HEK293 (cell line): Measurements from ENCODE around the gene C19orf53.

Experiments used
- CTCF ChIA-PET: fragments of 350-600 bp; formaldehyde crosslinking; extraction: SDS; loops from one replicate; lab custom pipeline; 2021; ENCODE audit warnings: antibody characterized with exemption; lab: Yijun Ruan, JAX
- POLR2A ChIA-PET: fragments of 300-600 bp; formaldehyde crosslinking; extraction: SDS; loops from one replicate; lab custom pipeline; 2020; ENCODE audit warnings: antibody characterized with exemption, inconsistent platforms; lab: Yijun Ruan, JAX
- H3K27ac ChIP-seq: fragments of 200-500 bp; sonication (Bioruptor generic); 2 replicates; pipeline ENCODE4 v1.5.1; 2014; ENCODE audit warnings: low read depth, low read length, control low read depth, inconsistent platforms; ENCODE audit errors: extremely low read depth
- H3K36me3 ChIP-seq, 2 experiments: fragments of 200-500 bp in 1 of 2; sonication (Bioruptor generic) in 1 of 2; 1 replicate in 1 of 2; 2 replicates in 1 of 2; pipeline ENCODE4 v1.5.1; 2014 to 2017; ENCODE audit warnings: inconsistent platforms in 2 of 2, low read length in 2 of 2; ENCODE audit not compliant: control insufficient read depth in 2 of 2, insufficient read depth in 1 of 2
- H3K4me1 ChIP-seq: fragments of 200-500 bp; sonication (Bioruptor generic); 2 replicates; pipeline ENCODE4 v1.5.1; 2014; ENCODE audit warnings: mild to moderate bottlenecking, low read length, inconsistent platforms; ENCODE audit not compliant: control insufficient read depth, insufficient read depth
- H3K4me3 ChIP-seq: 2 replicates; pipeline ENCODE4 v1.5.1; 2011; ENCODE audit warnings: low read depth, mild to moderate bottlenecking, control low read depth, low read length, moderate library complexity
- H3K9me3 ChIP-seq: fragments of 200-500 bp; sonication (Bioruptor generic); 2 replicates; pipeline ENCODE4 v1.5.1; 2014; ENCODE audit warnings: low read depth, low read length, inconsistent platforms; ENCODE audit not compliant: control insufficient read depth, insufficient read depth
- EGR2 ChIP-seq: fragments of 450-650 bp; formaldehyde crosslinking; IDR thresholded peaks from 2 replicates; pipeline ENCODE4 v1.5.1; 2016; ENCODE audit warnings: low read depth, missing biosample characterization, missing genetic modification characterization
- GLI4 ChIP-seq: fragments of 450-650 bp; formaldehyde crosslinking; IDR thresholded peaks from 2 replicates; pipeline ENCODE4 v1.5.1; 2016; ENCODE audit warnings: missing biosample characterization, missing genetic modification characterization
- GLIS2 ChIP-seq: fragments of 450-650 bp; formaldehyde crosslinking; IDR thresholded peaks from 2 replicates; pipeline ENCODE4 v1.5.1; 2016; ENCODE audit warnings: missing biosample characterization, missing genetic modification characterization
- KLF1 ChIP-seq: fragments of 450-650 bp; formaldehyde crosslinking; IDR thresholded peaks from 2 replicates; pipeline ENCODE4 v1.5.1; 2016; ENCODE audit warnings: missing biosample characterization, missing genetic modification characterization
- KLF9 ChIP-seq: fragments of 450-650 bp; formaldehyde crosslinking; IDR thresholded peaks from 2 replicates; pipeline ENCODE4 v1.5.1; 2016; ENCODE audit warnings: missing biosample characterization, missing genetic modification characterization, low read depth
- RBAK ChIP-seq: fragments of 450-650 bp; formaldehyde crosslinking; IDR thresholded peaks from 2 replicates; pipeline ENCODE4 v1.5.1; 2016; ENCODE audit warnings: missing biosample characterization, missing genetic modification characterization
- SP3 ChIP-seq: fragments of 450-650 bp; formaldehyde crosslinking; IDR thresholded peaks from 2 replicates; pipeline ENCODE4 v1.5.1; 2016; ENCODE audit warnings: missing biosample characterization, missing genetic modification characterization
- WT1 ChIP-seq: fragments of 450-650 bp; formaldehyde crosslinking; IDR thresholded peaks from 2 replicates; pipeline ENCODE4 v1.5.1; 2016; ENCODE audit warnings: missing biosample characterization, missing genetic modification characterization
- ZFP3 ChIP-seq: fragments of 450-650 bp; formaldehyde crosslinking; IDR thresholded peaks from 2 replicates; pipeline ENCODE4 v1.5.1; 2016; ENCODE audit warnings: low read depth, missing biosample characterization, missing genetic modification characterization
- ZNF2 ChIP-seq: fragments of 450-650 bp; formaldehyde crosslinking; IDR thresholded peaks from 2 replicates; pipeline ENCODE4 v1.5.1; 2016; ENCODE audit warnings: missing biosample characterization, missing genetic modification characterization
- ZNF24 ChIP-seq: fragments of 450-650 bp; formaldehyde crosslinking; IDR thresholded peaks from 2 replicates; pipeline ENCODE4 v1.5.1; 2016; ENCODE audit warnings: missing biosample characterization, missing genetic modification characterization
- ZNF501 ChIP-seq: fragments of 450-650 bp; formaldehyde crosslinking; IDR thresholded peaks from 2 replicates; pipeline ENCODE4 v1.5.1; 2016; ENCODE audit warnings: missing biosample characterization, missing genetic modification characterization
- ZNF529 ChIP-seq: fragments of 450-650 bp; formaldehyde crosslinking; IDR thresholded peaks from 2 replicates; pipeline ENCODE4 v1.5.1; 2017; ENCODE audit warnings: missing genetic modification characterization, missing biosample characterization; ENCODE audit not compliant: insufficient replicate concordance
- ZNF549 ChIP-seq: fragments of 450-650 bp; IDR thresholded peaks from 2 replicates; pipeline ENCODE4 v1.5.1; 2018; ENCODE audit warnings: missing biosample characterization, missing genetic modification characterization, mild to moderate bottlenecking, inconsistent platforms, moderate library complexity
- ZNF621 ChIP-seq: fragments of 450-650 bp; formaldehyde crosslinking; IDR thresholded peaks from 2 replicates; pipeline ENCODE4 v1.5.1; 2017; ENCODE audit warnings: missing biosample characterization, missing genetic modification characterization
- ZNF843 ChIP-seq: fragments of 450-650 bp; formaldehyde crosslinking; IDR thresholded peaks from 2 replicates; pipeline ENCODE4 v1.5.1; 2016; ENCODE audit warnings: missing biosample characterization, missing genetic modification characterization
- TF ChIP-seq, protein P1 (sequence below): fragments of 450-650 bp; formaldehyde crosslinking; IDR thresholded peaks from 2 replicates; pipeline ENCODE4 v1.5.1; 2016; ENCODE audit warnings: missing biosample characterization, missing genetic modification characterization
- TF ChIP-seq, protein P2 (sequence below): fragments of 450-650 bp; formaldehyde crosslinking; IDR thresholded peaks from 2 replicates; pipeline ENCODE4 v1.5.1; 2017; ENCODE audit warnings: missing biosample characterization, missing genetic modification characterization
- TF ChIP-seq, protein P3 (sequence below): fragments of 450-650 bp; formaldehyde crosslinking; IDR thresholded peaks from 2 replicates; pipeline ENCODE4 v1.5.1; 2016; ENCODE audit warnings: missing biosample characterization, missing genetic modification characterization
- TF ChIP-seq, protein P4 (sequence below): fragments of 450-650 bp; formaldehyde crosslinking; IDR thresholded peaks from 2 replicates; pipeline ENCODE4 v1.5.1; 2016; ENCODE audit warnings: missing biosample characterization, missing genetic modification characterization
- TF ChIP-seq, protein P5 (sequence below): fragments of 450-650 bp; formaldehyde crosslinking; IDR thresholded peaks from 2 replicates; pipeline ENCODE4 v1.5.1; 2017; ENCODE audit warnings: missing biosample characterization, missing genetic modification characterization
- TF ChIP-seq, protein P6 (sequence below): fragments of 450-650 bp; formaldehyde crosslinking; IDR thresholded peaks from 2 replicates; pipeline ENCODE4 v1.5.1; 2016; ENCODE audit warnings: missing biosample characterization, missing genetic modification characterization
- TF ChIP-seq, protein P7 (sequence below): fragments of 450-650 bp; formaldehyde crosslinking; IDR thresholded peaks from 2 replicates; pipeline ENCODE4 v1.5.1; 2017; ENCODE audit warnings: missing biosample characterization, missing genetic modification characterization

Gene C19orf53

DNA sequence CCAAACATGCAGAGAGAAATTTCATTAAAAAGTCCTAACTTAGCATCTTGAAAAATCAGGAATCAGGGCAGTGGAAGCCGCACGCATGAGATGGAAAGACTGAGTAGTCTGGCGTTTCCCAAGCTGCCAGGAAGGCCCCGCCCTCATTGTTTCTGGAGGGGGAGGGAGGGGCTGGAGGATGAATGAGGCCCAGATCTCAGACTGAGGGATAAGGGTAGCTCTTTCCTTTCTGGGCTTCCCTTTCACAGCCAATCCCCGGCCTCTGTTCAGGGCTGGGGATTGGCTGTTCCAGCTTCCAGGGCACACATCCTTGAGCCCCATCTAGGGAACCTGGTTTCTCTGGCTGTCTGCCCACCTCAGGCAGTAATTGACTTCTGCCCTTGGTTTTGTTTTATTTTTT, 7.3 kb downstream of the C19orf53 start (continued):
- TF ChIP-seq SP3 (tag by site-specific recombination) (peak; percentile 42; the same call in 1 of the 2 replicates), ZNF501 (tag by site-specific recombination) (no peak), GLI4 (tag by site-specific recombination) (no peak)

DNA sequence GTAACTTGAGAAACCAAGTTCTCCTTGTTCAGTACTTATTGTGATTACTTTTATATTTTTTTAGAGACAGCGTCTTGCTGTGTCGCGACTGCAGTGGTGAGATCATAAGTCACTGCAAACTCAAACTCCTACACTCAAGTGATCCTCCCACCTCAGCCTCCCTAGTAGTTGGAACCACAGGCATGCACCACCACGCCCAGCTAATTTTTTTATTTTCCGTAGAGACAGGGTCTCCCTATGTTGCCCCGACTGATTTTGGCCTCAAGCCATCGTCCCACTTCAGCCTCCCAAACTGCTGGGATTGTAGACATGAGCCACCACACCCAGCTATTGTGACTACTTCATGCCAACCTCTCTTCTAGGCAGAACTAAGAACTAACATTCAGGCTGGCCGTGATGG, 8.3 kb downstream of the C19orf53 start:
- POLR2A ChIA-PET: interaction anchor here (1.5 to 2.1 kb wide), 3 partner anchors 12 to 80 kb away, joined by 5 to 9 read pairs (median 7); partner anchors contain the start of gene ZSWIM4
- peak; percentile 96 for TF ChIP-seq WT1 (tag by site-specific recombination)
- TF ChIP-seq GLIS2 (tag by site-specific recombination): no peak
- TF ChIP-seq KLF1 (tag by site-specific recombination): peak; percentile 68
- TF ChIP-seq, protein P1, sequence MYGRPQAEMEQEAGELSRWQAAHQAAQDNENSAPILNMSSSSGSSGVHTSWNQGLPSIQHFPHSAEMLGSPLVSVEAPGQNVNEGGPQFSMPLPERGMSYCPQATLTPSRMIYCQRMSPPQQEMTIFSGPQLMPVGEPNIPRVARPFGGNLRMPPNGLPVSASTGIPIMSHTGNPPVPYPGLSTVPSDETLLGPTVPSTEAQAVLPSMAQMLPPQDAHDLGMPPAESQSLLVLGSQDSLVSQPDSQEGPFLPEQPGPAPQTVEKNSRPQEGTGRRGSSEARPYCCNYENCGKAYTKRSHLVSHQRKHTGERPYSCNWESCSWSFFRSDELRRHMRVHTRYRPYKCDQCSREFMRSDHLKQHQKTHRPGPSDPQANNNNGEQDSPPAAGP (tag by site-specific recombination): peak; percentile 74; the same call in 1 of the 2 replicates
- TF ChIP-seq, protein P2, sequence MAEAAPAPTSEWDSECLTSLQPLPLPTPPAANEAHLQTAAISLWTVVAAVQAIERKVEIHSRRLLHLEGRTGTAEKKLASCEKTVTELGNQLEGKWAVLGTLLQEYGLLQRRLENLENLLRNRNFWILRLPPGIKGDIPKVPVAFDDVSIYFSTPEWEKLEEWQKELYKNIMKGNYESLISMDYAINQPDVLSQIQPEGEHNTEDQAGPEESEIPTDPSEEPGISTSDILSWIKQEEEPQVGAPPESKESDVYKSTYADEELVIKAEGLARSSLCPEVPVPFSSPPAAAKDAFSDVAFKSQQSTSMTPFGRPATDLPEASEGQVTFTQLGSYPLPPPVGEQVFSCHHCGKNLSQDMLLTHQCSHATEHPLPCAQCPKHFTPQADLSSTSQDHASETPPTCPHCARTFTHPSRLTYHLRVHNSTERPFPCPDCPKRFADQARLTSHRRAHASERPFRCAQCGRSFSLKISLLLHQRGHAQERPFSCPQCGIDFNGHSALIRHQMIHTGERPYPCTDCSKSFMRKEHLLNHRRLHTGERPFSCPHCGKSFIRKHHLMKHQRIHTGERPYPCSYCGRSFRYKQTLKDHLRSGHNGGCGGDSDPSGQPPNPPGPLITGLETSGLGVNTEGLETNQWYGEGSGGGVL (tag by site-specific recombination): no peak
- TF ChIP-seq ZFP3 (tag by site-specific recombination): 0 out of 2 replicates have a peak, but pooled peaks have one; percentile 25
- TF ChIP-seq, protein P3, sequence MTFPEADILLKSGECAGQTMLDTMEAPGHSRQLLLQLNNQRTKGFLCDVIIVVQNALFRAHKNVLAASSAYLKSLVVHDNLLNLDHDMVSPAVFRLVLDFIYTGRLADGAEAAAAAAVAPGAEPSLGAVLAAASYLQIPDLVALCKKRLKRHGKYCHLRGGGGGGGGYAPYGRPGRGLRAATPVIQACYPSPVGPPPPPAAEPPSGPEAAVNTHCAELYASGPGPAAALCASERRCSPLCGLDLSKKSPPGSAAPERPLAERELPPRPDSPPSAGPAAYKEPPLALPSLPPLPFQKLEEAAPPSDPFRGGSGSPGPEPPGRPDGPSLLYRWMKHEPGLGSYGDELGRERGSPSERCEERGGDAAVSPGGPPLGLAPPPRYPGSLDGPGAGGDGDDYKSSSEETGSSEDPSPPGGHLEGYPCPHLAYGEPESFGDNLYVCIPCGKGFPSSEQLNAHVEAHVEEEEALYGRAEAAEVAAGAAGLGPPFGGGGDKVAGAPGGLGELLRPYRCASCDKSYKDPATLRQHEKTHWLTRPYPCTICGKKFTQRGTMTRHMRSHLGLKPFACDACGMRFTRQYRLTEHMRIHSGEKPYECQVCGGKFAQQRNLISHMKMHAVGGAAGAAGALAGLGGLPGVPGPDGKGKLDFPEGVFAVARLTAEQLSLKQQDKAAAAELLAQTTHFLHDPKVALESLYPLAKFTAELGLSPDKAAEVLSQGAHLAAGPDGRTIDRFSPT (tag by site-specific recombination): peak; percentile 39; the same call in 1 of the 2 replicates
- 0 out of 2 replicates have a peak, but pooled peaks have one; percentile 11 for TF ChIP-seq KLF9
- TF ChIP-seq ZNF529 (tag by site-specific recombination): no peak
- no peak for TF ChIP-seq ZNF24 (tag by site-specific recombination)
- TF ChIP-seq, protein P4, sequence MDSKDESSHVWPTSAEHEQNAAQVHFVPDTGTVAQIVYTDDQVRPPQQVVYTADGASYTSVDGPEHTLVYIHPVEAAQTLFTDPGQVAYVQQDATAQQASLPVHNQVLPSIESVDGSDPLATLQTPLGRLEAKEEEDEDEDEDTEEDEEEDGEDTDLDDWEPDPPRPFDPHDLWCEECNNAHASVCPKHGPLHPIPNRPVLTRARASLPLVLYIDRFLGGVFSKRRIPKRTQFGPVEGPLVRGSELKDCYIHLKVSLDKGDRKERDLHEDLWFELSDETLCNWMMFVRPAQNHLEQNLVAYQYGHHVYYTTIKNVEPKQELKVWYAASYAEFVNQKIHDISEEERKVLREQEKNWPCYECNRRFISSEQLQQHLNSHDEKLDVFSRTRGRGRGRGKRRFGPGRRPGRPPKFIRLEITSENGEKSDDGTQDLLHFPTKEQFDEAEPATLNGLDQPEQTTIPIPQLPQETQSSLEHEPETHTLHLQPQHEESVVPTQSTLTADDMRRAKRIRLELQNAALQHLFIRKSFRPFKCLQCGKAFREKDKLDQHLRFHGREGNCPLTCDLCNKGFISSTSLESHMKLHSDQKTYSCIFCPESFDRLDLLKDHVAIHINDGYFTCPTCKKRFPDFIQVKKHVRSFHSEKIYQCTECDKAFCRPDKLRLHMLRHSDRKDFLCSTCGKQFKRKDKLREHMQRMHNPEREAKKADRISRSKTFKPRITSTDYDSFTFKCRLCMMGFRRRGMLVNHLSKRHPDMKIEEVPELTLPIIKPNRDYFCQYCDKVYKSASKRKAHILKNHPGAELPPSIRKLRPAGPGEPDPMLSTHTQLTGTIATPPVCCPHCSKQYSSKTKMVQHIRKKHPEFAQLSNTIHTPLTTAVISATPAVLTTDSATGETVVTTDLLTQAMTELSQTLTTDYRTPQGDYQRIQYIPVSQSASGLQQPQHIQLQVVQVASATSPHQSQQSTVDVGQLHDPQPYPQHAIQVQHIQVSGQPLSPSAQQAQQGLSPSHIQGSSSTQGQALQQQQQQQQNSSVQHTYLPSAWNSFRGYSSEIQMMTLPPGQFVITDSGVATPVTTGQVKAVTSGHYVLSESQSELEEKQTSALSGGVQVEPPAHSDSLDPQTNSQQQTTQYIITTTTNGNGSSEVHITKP: no peak
- peak; percentile 88 for TF ChIP-seq EGR2
- TF ChIP-seq, protein P5, sequence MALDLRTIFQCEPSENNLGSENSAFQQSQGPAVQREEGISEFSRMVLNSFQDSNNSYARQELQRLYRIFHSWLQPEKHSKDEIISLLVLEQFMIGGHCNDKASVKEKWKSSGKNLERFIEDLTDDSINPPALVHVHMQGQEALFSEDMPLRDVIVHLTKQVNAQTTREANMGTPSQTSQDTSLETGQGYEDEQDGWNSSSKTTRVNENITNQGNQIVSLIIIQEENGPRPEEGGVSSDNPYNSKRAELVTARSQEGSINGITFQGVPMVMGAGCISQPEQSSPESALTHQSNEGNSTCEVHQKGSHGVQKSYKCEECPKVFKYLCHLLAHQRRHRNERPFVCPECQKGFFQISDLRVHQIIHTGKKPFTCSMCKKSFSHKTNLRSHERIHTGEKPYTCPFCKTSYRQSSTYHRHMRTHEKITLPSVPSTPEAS (tag by site-specific recombination): no peak
- no peak for TF ChIP-seq ZNF621 (tag by site-specific recombination)
- TF ChIP-seq ZNF549: no peak
- TF ChIP-seq, protein P6, sequence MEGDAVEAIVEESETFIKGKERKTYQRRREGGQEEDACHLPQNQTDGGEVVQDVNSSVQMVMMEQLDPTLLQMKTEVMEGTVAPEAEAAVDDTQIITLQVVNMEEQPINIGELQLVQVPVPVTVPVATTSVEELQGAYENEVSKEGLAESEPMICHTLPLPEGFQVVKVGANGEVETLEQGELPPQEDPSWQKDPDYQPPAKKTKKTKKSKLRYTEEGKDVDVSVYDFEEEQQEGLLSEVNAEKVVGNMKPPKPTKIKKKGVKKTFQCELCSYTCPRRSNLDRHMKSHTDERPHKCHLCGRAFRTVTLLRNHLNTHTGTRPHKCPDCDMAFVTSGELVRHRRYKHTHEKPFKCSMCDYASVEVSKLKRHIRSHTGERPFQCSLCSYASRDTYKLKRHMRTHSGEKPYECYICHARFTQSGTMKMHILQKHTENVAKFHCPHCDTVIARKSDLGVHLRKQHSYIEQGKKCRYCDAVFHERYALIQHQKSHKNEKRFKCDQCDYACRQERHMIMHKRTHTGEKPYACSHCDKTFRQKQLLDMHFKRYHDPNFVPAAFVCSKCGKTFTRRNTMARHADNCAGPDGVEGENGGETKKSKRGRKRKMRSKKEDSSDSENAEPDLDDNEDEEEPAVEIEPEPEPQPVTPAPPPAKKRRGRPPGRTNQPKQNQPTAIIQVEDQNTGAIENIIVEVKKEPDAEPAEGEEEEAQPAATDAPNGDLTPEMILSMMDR (tag by site-specific recombination): no peak
- TF ChIP-seq, protein P7, sequence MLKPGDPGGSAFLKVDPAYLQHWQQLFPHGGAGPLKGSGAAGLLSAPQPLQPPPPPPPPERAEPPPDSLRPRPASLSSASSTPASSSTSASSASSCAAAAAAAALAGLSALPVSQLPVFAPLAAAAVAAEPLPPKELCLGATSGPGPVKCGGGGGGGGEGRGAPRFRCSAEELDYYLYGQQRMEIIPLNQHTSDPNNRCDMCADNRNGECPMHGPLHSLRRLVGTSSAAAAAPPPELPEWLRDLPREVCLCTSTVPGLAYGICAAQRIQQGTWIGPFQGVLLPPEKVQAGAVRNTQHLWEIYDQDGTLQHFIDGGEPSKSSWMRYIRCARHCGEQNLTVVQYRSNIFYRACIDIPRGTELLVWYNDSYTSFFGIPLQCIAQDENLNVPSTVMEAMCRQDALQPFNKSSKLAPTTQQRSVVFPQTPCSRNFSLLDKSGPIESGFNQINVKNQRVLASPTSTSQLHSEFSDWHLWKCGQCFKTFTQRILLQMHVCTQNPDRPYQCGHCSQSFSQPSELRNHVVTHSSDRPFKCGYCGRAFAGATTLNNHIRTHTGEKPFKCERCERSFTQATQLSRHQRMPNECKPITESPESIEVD: 0 out of 2 replicates have a peak, but pooled peaks have one; percentile 44
- TF ChIP-seq ZNF843 (tag by site-specific recombination): no peak
- TF ChIP-seq ZNF2 (tag by site-specific recombination): peak; percentile 79; the same call in 1 of the 2 replicates
- no peak for TF ChIP-seq RBAK (tag by site-specific recombination)

More for the DNA sequence above, 8.3 kb downstream of the C19orf53 start:
- CTCF ChIA-PET: interaction anchor here (0.7 to 3.0 kb wide), 4 partner anchors 80 to 352 kb away, joined by 3 to 42 read pairs (median 4); no protein-coding TSS in a partner anchor
- Histone ChIP-seq H3K4me1 (no peaks in the 10 kb centered on the region; the same call in 1 of the 2 replicates), H3K36me3 (peaks cover 6 to 24% of the 10 kb centered on the region in 2 experiments; a peak in 1 of 3 replicates), H3K9me3 (no peaks in the 10 kb centered on the region), H3K4me3 (no peak overlapping the region), H3K27ac (no peak overlapping the region)
